Stimulated activated CD8-positive, alpha-beta memory T cell treated with anti-CD3 and anti-CD28 coated beads, Interleukin-7, amount 100 ng/mL, for 1 hour (primary cell): Measurements from ENCODE around the gene AKAP13.
"Not testable (repeated sequence)": the region's sequence is repeated elsewhere in the genome, so short reads cannot be mapped to it uniquely, and the experiment has no call there.

ENCODE experiments used
- DNase-seq, 2 donors: peaks; one replicate each; pipeline ENCODE4 v3.0.0-alpha.2; 2020; ENCODE audit warnings: low read depth in 2 of 2

AKAP13 gene

DNA sequence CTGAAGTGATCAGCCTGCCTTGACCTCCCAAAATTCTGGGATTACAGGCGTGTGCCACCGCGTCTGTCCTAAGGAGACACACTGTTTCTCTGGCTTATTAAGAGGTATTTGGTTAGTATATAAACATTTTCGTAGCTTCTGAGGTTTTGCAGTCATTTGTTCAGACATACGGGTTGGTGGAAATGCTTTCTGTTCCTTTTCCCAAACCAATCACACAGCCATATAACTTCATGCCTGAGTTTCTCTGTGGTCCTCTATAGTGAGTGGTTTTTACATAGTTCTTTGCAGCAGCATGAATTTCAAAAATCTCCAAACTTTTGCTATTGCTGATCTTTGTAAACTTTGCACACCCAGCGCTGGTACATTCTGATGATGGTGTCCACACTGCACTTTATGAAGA is 100.5 kb downstream of the AKAP13 start:
- no peak for DNase-seq

DNA sequence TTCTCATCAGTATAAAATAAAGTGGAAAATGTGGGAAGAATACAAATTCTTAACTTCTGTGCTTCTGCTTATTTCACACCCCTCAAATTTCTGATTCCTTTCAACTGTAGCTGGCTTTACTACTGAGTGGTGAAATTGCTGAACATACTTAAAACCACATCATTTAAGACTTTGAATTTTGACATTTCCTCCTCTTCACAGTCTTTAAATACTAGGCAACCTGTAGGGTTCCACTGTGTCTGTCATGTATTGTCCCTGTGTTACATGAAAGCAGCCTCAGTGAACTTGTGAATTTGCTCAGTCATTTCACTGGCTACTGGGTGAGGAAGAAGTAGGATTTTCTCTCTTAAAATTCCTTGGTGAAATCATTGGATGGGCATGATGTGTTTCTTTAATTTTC is 101.1 kb downstream of the AKAP13 start:
- not testable (repeated sequence) for DNase-seq

DNA sequence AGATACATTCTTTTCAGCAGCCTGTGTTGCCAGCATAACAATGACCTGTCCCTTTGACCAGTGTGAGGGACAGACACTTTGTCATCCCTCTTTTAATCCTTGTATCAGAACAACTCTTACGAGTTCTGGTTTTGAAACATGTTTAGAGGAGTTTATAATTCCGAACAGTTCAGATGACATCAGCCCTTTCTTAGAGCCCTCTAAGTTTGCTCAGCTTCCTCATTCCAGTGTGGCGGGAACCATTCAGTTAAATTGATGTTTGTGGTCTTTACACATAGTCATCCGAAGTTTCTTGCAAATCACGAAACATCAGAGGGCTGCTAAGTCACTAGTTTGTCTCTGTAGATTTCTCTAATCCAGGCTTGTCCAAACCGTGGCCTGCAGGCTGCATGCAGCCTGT is 102.5 kb downstream of the AKAP13 start:
- no peak for DNase-seq

DNA sequence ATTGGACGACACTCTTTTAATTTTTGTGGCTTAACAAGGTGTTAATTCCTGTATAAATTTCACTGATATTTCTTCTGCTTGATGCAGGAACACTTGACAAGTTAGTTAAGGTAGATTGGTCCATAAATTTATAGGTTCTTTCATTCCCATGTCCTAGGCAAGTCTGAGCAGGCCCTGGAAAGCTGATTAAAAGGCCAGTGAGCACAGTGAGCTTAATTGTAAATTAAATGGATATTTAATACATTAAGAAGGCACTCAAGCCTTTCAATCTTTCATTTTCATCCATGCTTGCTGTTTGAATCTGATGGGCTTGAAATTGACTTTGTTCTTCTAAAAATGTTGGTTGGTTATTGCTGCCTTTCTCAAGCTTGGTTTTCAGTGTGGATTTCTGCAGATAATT is 103.6 kb downstream of the AKAP13 start:
- DNase-seq, result not testable (repeated sequence)

DNA sequence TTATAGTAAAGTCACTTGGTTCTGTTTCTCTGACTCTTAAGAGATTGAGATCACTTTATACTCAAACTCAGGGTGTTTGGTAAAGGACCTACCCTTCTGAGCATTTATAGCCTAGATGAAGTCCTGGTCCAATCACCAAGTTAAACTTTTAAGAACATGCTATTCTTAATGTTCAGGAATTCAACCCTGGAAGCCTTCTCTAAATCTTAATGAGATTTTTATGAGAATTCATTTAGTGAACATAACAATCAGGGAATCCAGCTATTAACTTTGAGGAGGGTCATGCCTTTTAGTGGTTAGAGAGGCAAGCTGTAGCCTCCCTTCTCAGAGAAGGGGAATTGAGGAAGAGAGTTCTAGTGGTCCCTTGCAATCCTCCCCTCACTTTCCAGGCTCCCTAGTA is 104.5 kb downstream of the AKAP13 start:
- not testable (repeated sequence) for DNase-seq

DNA sequence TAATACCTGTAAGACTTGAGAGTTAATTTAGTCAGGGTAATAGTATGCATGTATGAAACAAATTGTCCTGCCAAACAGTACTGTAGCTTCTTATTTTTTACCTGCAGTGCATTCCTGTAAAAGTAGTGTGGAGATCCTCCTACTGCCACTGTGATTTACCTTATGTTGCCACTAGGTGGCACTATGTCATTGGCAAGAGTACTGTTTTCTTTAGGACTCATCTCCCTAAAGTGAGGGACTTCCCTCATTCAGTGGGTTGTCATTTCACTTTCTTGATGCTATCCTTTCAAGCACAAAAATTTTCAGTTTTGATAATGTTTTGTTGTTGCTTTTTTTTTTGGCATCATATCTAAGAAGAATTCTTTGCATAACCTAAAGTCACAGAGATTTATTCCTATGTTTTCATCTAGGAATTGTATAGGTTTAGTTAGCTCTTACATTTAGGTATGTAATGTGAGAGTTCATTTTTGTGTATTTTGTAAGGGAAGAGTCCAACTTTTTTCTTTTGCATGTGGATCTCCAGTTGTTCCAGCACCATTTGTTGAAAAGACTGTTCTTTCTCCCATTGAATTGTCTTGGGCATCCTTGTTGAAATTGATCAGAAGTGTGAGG is 105.7 kb downstream of the AKAP13 start:
- DNase-seq, result peak; percentile 19 to 22

DNA sequence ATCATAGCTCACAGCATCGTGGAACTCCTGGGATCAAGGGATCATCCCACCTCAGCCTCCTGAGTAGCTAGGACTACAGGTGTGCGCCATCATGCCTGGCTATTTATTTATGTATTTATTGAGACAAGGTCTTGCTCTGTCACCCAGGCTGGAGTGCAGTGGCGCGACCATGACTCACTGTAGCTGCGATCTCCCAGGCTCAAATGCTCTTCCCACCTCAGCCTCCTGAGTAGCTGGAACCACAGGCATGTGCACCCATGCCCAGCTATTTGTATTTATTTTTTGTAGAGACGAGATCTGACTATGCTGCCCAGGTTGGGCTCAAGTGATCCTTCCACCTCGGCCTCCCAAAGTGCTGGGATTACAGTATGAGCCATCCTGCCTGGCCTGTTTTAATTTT is 107.4 kb downstream of the AKAP13 start:
- DNase-seq, result not testable (repeated sequence)

DNA sequence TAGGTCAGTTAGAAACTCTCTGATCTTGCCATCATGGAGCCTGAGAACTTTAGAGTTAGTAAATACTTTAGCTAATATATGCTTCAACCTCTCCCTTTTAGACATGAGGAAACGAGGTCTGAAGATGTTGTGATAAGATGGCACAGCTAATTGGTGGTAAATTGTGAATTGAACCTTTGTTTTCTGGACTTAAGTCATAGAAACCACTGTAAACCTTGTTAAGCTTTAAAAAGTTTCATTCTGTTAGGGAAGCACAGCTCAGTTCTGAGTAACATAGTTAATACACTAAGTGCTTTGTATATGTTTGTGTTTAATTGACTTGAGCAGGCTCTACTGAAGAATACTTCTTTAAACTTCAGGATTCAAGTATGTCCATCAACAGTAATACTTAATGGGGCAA is 108.6 kb downstream of the AKAP13 start:
- no peak for DNase-seq

DNA sequence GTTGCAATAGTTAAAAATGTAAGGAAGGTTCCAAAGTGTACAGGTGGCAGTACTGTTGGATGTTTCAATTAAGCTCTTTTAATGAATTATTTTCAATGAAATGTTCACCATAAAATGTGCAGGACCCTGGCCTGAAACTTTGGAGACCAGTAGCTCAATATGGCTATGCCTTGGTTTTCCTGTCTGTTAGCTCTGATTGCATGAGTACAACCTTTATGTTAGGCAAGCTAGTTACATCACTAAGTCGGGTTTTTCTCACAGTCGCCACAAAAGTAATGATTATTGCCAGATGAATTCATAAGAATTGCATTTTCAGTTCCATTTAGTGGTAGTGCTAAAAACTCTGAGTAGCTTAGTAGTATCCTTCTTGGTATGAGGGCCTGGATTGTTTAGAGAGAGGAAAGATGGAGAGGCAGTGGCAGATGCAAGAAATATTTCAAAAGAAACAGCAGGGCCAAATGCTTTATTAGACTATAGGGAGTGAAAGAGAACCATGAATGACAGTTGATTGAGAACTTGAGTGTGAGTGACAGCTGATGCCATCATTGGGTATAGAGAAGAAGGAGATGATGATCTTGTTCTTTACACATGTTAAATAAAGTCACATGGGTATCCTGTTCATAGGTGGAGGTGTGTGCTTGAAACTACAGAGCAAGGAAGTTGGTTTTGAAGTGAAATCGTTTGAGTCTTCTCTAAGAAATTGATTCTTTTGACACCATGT is 109.5 kb downstream of the AKAP13 start:
- no peak for DNase-seq

DNA sequence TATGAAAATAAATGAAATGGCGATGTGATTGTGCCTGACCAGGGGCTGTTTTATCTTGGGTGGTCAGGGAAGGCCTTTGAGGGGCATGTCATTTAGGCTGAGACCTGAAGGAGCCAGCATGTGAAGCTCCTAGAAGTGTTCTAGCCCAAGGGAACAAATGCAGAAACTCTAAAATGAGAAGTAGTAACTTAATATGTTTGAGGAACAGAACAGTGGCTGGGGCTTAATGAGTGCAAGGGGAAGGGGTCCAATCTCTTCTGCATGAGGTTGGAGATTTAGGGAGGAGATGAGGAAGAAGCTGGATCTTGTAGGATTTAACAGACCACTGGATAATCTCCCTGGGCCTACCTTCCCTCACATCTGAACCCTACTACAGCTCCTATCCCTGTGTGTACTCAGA is 110.5 kb downstream of the AKAP13 start:
- no peak for DNase-seq

DNA sequence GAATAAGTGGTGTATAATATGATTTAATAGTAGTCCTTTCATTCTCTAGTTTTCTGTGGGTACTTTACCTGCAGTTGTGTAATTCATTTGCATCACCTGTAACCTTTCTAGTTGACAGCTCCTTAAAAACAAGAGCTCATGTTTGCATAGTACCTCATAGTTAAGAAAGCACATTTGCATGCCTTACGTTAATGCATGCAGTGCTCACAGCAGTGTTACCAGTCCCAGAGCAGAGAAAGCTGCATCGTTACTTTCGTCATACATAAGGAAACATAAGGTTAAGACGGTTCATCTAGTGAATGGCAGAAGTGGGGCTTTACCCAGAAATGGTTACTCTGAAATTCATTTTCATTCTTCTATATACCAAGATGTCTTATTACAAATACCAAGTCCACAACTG is 111.3 kb downstream of the AKAP13 start:
- DNase-seq, result no peak

DNA sequence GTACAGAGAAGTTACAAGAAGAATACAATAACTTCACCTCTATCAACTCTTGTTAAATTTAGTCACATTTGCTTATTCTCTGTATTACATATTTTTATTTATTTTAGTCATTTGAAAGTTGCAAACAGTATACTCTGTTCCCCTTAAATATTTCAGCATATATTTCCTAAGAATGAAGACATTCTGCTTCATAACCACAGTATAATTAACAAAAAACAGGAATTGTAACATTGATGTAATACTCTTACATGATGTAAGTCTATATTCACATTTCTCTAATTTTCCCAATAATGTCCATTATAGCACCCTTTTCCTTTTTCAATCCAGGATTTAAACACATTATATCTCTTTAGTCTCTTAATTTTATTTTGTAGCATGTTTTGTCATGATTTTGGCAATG is 112.0 kb downstream of the AKAP13 start:
- no peak for DNase-seq

DNA sequence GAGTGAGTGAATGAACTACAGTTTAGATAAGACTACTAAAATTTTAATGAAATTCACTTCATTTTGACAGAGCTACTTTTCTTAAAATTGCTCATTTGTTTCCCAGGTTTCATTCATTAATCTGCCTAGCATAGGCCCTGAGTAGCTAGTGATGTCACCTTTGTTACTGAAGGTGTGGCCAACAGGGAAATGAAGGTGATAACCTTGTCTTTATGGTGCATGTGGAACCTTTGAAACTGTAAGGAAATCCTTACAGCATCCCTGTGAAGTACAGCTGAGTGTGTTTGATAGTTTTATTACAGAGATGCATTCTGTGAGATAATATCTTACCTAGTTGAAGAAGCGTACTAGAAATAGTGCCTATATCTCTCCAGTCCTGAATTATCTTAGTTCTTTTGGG is 112.9 kb downstream of the AKAP13 start:
- no peak for DNase-seq

DNA sequence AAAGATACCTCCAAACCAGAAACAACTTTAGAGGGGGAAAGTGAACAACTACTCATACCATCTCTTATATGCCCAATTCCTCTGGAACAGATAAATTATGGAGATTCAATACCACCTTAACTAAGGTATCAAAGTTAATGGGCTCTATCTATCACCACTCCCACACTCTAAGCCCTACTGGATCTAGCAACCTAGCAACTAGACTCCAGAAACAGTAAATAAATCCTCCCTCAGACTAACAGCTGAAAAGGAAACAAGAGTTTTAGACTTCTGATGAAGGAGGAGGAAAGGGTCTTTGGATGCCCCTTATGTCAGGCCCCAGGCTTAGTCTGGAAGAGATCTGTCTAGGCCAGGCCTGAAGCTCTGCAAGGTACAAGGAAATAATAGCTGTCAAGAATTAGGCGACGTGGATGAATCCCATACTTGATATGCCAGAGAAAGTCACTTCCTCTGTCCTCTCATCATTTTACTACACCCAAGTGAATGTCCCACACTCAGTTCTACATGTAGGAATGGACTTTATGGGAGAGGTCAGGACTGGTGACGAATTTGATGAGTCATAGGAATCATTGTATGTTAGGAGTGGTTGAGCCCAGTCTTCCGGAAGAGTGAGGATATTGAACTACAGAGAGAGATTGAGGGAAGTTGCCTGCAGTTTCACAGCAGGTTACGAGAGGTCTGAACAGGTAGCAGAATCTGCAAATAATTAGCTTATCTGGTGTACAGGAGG is 113.8 kb downstream of the AKAP13 start:
- no peak for DNase-seq

DNA sequence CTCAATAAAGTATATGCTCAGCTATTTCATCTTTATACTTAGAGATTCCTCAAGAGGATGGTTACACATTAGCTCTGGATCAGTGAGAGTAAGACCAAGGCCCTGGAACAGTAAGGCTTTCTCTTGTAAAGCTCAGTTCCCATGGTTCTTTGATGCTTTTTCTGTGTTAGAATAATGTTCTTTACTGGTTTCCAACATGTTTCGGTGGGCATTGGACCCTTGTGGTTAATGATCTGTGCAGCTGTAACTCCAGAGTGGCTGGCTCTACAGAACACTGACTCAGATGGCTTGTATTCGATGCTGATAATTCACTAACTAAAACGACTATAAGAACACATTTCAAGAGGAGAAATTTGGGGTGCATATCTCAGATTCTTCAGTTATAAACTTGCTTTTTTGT is 114.7 kb downstream of the AKAP13 start:
- DNase-seq, result no peak

DNA sequence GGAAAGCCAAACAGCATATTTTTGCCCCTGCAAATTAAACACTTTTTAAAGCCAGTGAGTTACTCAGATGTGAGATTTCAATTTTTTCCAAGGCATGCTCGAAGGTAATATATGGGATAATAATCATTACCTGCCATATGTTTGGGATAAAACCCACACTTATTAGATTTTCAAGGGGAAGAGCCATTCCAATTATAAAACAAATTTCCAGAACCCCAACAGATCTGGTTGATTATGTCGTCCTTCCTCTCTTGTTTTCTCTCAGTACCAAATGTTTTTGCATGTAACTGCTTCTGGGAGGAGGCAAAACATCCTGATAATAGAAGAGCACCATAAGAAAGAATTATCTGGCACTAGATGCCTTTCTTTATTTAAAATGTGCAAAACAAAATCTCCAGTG is 115.1 kb downstream of the AKAP13 start:
- no peak for DNase-seq

DNA sequence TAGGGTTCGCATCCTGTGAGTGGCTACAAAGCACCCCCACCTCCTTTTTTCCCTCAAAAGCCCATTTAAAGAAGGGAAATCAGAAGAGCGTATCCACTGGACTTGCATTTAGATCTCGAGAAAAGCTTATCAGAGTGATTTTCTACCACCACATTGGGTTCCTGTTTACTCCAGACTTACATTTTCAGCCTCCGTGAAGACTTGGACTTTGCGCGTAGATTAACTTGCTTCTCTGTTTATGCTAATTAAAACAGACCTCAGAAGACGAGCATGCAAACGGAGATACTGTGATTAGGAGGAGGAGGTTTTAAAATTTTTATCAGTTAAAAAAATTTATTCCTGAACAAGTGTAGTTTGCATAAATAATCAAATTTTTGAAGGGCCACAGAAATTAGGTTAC is 115.7 kb downstream of the AKAP13 start:
- no peak for DNase-seq

DNA sequence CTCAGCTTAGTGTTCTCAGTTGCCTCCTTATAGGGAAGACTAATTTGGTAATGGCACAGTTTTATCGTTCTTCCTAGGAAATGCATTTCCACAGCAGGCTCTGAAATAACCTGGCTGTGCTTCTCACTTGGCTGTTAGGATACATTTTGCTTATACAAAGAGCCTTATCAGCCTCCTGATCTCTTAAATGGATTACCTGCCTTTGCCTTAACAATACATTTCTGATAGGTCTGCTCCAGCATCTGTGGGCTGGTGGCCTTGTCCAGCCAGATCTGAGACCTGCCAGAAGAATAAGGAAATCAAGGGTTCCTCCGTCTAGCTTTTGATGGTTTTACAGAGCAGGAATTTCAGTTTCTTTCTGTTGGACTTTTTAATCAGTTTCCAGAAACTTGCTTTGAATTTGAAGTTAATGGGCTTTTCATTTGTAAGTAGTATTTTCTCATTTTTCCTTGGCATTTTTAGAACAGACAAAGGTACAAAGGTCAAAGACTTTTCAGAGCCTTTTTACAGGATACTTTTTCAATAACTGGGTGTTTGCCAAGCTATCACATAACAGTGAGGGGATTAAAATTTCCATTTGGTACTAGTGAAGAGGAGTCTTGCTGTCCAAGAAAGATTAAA is 116.3 kb downstream of the AKAP13 start:
- no peak for DNase-seq

DNA sequence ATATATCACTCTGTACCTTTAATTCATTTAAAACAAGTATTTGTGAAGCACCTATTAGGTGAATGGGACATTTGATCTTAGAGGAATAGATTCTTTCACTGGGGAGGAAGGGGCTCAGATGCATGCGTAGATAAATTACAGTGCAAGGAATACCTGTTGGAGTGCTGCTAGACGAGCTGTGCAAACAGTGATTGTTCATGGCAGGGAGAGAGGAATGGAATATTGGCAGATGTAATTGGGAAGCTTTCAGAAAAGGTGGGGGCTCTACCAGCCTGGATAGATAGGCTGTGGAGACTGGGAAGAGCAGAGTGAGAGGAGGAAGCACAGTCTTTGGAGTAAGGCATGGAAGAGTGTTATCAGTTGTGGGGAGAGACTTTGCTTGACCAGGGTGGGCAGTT is 116.8 kb downstream of the AKAP13 start:
- no peak for DNase-seq

DNA sequence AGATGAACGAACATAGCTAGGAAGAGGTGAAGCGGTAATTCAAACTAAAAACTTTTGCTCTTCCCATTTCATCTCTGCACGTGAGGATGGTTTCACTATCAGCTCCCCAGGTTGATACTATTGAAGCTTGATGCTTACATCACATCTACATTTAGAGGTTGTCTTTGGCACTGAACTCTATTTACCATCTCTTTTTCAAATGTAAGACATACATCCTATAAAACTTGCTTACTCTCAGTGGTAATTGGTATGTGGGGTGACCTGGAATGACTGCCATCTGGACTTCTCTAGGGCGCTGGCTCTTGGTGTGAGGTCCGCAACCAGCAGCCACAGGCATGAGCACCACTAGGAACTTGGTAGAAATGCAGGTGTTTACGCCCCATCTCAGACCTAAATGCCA is 118.1 kb downstream of the AKAP13 start:
- DNase-seq, result no peak

DNA sequence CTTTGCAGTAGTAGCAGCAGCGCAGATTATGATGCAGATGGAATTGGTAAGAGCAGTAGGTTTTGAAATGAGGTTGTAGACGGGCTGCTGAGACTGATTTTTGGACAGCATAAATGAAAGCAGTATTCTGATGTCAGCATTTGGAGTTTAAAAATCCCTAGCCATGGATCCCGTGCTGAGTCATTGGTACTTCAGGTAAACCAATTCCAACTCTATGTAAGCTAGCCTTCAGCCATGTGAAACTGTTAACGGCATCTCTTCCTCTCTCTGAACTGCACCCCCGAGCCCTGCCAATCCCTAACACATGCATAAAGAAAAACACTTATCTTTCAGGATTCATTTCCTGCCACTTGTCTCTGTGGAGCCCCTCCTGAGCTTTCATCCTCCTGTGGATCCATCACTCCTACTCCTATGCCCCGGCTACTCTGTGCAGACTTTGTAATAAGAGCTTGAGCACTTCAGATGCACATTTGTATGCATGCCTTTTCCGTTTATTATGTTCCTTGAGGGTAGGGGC is 119.0 kb downstream of the AKAP13 start:
- DNase-seq, result no peak

DNA sequence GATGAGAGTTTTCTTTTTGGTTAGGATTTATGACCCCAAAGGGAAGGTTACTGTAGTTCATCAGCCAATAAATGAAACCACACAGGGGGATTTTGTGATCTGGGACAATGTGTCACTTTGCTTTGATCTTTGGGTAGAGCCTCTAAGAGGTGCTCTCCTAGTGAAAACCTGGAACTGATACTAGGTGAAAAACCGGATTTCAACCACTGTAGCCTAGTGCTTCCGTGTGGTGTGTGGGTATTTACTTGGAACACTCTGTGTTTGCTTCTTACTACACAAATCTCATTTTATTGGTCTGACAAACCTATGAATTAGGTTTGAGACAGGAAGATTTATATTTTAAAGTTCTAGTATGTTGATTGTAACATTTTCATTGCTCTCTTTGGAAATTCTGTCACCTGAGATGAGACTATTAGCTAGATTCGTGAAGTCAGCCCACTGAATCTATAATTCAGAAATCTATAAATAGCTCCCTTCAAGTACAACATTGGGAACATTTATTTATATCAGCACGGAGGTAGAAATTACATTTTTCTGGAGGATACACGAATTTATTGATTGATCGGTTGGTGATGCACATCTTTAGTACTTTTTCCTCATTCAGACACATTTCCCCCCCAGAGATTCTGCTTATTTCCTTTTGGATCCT is 119.8 kb downstream of the AKAP13 start:
- DNase-seq, result no peak
